Caco-2 (cell line): ENCODE data around the gene INAVA. TPM values are rescaled to one million over a fixed set of nuclear protein-coding genes. Genes with fewer than 3 reads are reported as not detected.

Experiments used
- BruUV-seq: library from RNA; stranded (reverse); fragments of 400-500 nt; replicated peaks from 2 replicates; lab custom pipeline; 2021; lab: Mats Ljungman, UMichigan
- CTCF ChIA-PET: fragments of 300-600 bp; sonication (Branson Sonifier 250); formaldehyde crosslinking; loops from one replicate; lab custom pipeline; 2022; ENCODE audit warnings: antibody characterized with exemption; lab: Charles Lee
- POLR2A ChIA-PET: fragments of 300-600 bp; sonication (Branson Sonifier 250); formaldehyde crosslinking; loops from one replicate; lab custom pipeline; 2022; ENCODE audit warnings: antibody characterized with exemption; lab: Charles Lee
- DNase-seq, 2 experiments: peaks; one replicate each; pipeline versions ENCODE4 v3.0.0 to v3.0.0-alpha.2; 2020 to 2022
- H3K27me3 ChIP-seq: replicated peaks from 2 replicates; pipeline ENCODE4 v1.6.0; 2011; ENCODE audit warnings: low read length; ENCODE audit not compliant: control insufficient read depth, insufficient read depth
- H3K36me3 ChIP-seq: 2 replicates; pipeline ENCODE4 v1.5.1; 2011; ENCODE audit warnings: low read length; ENCODE audit not compliant: control insufficient read depth, insufficient read depth
- H3K4me1 ChIP-seq: fragments of 250-450 bp; sonication (Bioruptor Pico); 2 replicates; pipeline ENCODE4 v1.5.1; 2020; ENCODE audit warnings: mild to moderate bottlenecking
- H3K4me3 ChIP-seq: 2 replicates; pipeline ENCODE4 v1.5.1; 2011; ENCODE audit warnings: low read depth, mild to moderate bottlenecking, control low read depth, low read length
- H3K9me3 ChIP-seq: fragments of 250-450 bp; sonication (Bioruptor Pico); 2 replicates; pipeline ENCODE4 v1.5.1; 2020; ENCODE audit warnings: mild to moderate bottlenecking, moderate library complexity
- H3K27ac Mint-ChIP-seq: one replicate; pipeline ENCODE4 v1.8.0; 2022; ENCODE audit warnings: mixed read lengths; ENCODE audit not compliant: unreplicated experiment
- H3K27me3 Mint-ChIP-seq: one replicate; pipeline ENCODE4 v1.8.0; 2022; ENCODE audit warnings: mixed read lengths; ENCODE audit not compliant: insufficient read depth, unreplicated experiment
- H3K36me3 Mint-ChIP-seq: one replicate; pipeline ENCODE4 v1.8.0; 2022; ENCODE audit warnings: mild to moderate bottlenecking, mixed read lengths; ENCODE audit not compliant: insufficient read depth, unreplicated experiment
- H3K4me1 Mint-ChIP-seq: one replicate; pipeline ENCODE4 v1.8.0; 2022; ENCODE audit warnings: low read depth, mixed read lengths; ENCODE audit not compliant: unreplicated experiment
- H3K4me3 Mint-ChIP-seq: one replicate; pipeline ENCODE4 v1.8.0; 2022; ENCODE audit warnings: mild to moderate bottlenecking, moderate library complexity, mixed read lengths; ENCODE audit not compliant: unreplicated experiment
- H3K9me3 Mint-ChIP-seq: one replicate; pipeline ENCODE4 v1.8.0; 2022; ENCODE audit warnings: mixed read lengths; ENCODE audit not compliant: unreplicated experiment
- intact Hi-C: fragments of 100-400 bp; cut with micrococcal nuclease; formaldehyde crosslinking; loops from one replicate; pipeline ENCODE4 v1.10.0; 2022; ENCODE audit not compliant: unreplicated experiment
- total RNA-seq: library from RNA; stranded (reverse); gene quantifications from 2 replicates; pipeline ENCODE4 v1.2.3, GENCODE V29; 2022
- TF ChIP-seq, protein P1 (sequence below), 2 experiments: fragments of 200-600 bp in 1 of 2; IDR thresholded peaks; 1 replicate in 1 of 2; 2 replicates in 1 of 2; pipeline versions ENCODE4 v1.5.1 to v1.8.0; 2011 to 2022; ENCODE audit warnings: antibody characterized with exemption in 1 of 2, control low read depth in 1 of 2, inconsistent platforms in 1 of 2, low read depth in 1 of 2, low read length in 1 of 2, mild to moderate bottlenecking in 1 of 2, moderate library complexity in 1 of 2; ENCODE audit not compliant: insufficient read depth in 1 of 2, severe bottlenecking in 1 of 2, unreplicated experiment in 1 of 2

Gene INAVA
- total RNA-seq, 1 experiment from 2014 or later: 123 TPM

DNA sequence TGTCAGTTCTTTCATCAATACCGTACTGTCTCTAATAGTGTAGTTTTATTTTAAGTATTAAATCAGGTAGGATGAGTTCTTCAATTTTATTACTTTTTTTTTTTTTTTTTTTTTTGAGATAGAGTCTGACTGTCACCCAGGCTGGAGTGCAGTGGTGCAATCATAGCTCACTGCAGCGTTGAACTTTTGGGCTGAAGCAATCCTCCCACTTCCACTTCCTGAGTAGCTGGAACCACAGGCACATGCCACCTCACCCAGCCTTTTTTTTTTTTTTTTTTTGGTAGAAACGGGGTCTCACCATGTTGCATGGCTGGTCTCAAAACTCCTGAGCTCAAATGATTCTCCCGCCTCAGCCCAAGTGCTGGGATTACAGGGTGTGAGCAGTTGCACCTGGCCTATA is 44.3 kb downstream of the INAVA start:
- DNase-seq: no peak
- Histone ChIP-seq H3K4me3 (no peak overlapping the region), H3K36me3 (no peaks in the 10 kb centered on the region), H3K27me3 (no peaks in the 10 kb centered on the region), H3K9me3 (no peaks in the 10 kb centered on the region; the same call in 1 of the 2 replicates), H3K4me1 (no peaks in the 10 kb centered on the region)
- H3K27ac Mint-ChIP-seq: no peak overlapping the region
- intact Hi-C loops: no loop called here
- TF ChIP-seq, protein P1, sequence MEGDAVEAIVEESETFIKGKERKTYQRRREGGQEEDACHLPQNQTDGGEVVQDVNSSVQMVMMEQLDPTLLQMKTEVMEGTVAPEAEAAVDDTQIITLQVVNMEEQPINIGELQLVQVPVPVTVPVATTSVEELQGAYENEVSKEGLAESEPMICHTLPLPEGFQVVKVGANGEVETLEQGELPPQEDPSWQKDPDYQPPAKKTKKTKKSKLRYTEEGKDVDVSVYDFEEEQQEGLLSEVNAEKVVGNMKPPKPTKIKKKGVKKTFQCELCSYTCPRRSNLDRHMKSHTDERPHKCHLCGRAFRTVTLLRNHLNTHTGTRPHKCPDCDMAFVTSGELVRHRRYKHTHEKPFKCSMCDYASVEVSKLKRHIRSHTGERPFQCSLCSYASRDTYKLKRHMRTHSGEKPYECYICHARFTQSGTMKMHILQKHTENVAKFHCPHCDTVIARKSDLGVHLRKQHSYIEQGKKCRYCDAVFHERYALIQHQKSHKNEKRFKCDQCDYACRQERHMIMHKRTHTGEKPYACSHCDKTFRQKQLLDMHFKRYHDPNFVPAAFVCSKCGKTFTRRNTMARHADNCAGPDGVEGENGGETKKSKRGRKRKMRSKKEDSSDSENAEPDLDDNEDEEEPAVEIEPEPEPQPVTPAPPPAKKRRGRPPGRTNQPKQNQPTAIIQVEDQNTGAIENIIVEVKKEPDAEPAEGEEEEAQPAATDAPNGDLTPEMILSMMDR (IDR thresholded peaks at IDR 0.05; ENCODE audit: insufficient read depth in 1 of 2, low read depth in 1 of 2, low read length in 1 of 2, severe bottlenecking in 1 of 2, unreplicated experiment in 1 of 2): no peak
- H3K27me3 Mint-ChIP-seq: no peaks in the 10 kb centered on the region
- ChIA-PET CTCF (interaction anchor here (0.6 to 0.7 kb wide), 5 partner anchors 14 to 543 kb away, joined by 4 to 9 read pairs (median 5); no protein-coding TSS in a partner anchor), POLR2A (no interaction called here)
- H3K36me3 Mint-ChIP-seq: no peaks in the 10 kb centered on the region
- BruUV-seq: no TSS peak
- H3K9me3 Mint-ChIP-seq: no peaks in the 10 kb centered on the region
- no peak overlapping the region for H3K4me3 Mint-ChIP-seq
- H3K4me1 Mint-ChIP-seq: peaks cover 6% of the 10 kb centered on the region

DNA sequence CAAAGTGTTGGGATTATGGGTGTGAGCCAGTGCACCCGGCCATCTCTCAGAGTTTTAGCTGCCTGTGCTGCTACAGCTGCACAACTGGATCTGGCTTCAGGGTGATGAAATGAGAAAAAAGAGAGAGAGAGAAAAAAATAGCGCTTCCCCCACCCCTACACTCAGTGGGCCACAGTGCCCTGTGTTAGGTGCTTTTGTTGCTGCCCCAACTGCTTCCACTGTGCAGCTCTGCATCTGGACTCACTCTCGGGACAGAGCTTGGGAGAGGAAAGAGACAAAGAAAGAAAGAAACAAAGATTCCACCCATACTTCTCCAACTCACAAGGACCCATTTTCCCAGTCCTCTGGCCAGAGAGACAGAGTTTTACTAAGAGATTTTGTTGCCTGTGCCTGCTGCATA is 50.4 kb downstream of the INAVA start:
- Histone ChIP-seq H3K27me3 (no peaks in the 10 kb centered on the region), H3K9me3 (no peaks in the 10 kb centered on the region; the same call in none of the 2 replicates), H3K36me3 (no peaks in the 10 kb centered on the region), H3K4me1 (no peaks in the 10 kb centered on the region), H3K4me3 (no peak overlapping the region)
- Mint-ChIP-seq H3K27me3 (no peaks in the 10 kb centered on the region), H3K9me3 (peaks cover 20% of the 10 kb centered on the region), H3K4me1 (peaks cover 7% of the 10 kb centered on the region), H3K27ac (no peak overlapping the region), H3K4me3 (no peak overlapping the region), H3K36me3 (no peaks in the 10 kb centered on the region)
- ChIA-PET CTCF (interaction anchor here (1.1 kb wide), 1 partner anchor 80 kb away, joined by 4 read pairs; no protein-coding TSS in a partner anchor), POLR2A (interaction anchor here (0.6 kb wide), 1 partner anchor 48 kb away, joined by 4 read pairs; no protein-coding TSS in a partner anchor)
- TF ChIP-seq, protein P1 (IDR thresholded peaks at IDR 0.05; ENCODE audit: insufficient read depth in 1 of 2, low read depth in 1 of 2, low read length in 1 of 2, severe bottlenecking in 1 of 2, unreplicated experiment in 1 of 2): no peak
- intact Hi-C loops: no loop called here
- no TSS peak for BruUV-seq
- no peak for DNase-seq

DNA sequence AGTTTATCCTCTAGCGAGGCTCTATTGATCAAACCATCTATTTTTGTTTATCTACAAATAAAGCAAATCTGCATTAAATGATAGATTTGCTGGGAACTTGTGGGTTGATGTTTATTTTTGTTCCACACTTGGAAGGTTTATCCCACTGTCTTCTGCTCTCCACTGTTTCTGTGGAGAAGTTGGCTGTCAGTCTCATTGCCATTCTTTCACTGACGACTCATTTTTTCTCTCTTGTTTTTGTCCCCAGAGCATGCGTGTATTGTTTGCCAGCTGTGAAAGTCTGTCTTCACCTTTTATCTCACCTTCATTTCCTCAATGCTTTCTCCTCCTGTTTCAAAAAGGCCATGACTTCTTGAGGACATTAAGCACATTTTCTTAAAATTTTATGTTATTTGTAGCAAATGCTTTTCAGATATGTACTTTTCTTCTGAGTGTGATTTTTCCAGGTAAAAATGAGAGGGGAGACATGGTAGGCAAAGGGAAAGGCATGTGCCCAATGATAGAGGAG is 52.4 kb downstream of the INAVA start:
- no peaks in the 10 kb centered on the region for H3K27me3 ChIP-seq
- no peaks in the 10 kb centered on the region for H3K36me3 ChIP-seq
- no peaks in the 10 kb centered on the region; the same call in none of the 2 replicates for H3K9me3 ChIP-seq
- ChIA-PET CTCF (no interaction called here), POLR2A (no interaction called here)
- Mint-ChIP-seq H3K36me3 (no peaks in the 10 kb centered on the region), H3K4me3 (no peak overlapping the region), H3K27ac (no peak overlapping the region), H3K9me3 (peaks cover 20% of the 10 kb centered on the region), H3K4me1 (peaks cover 7% of the 10 kb centered on the region), H3K27me3 (no peaks in the 10 kb centered on the region)
- intact Hi-C loops: no loop called here
- BruUV-seq: no TSS peak
- DNase-seq: no peak
- TF ChIP-seq, protein P1 (IDR thresholded peaks at IDR 0.05; ENCODE audit: insufficient read depth in 1 of 2, low read depth in 1 of 2, low read length in 1 of 2, severe bottlenecking in 1 of 2, unreplicated experiment in 1 of 2): no peak
- H3K4me3 ChIP-seq: no peak overlapping the region
- H3K4me1 ChIP-seq: no peaks in the 10 kb centered on the region
